Measurements from ENCODE around the gene UROC1. TPM values are rescaled to one million over a fixed set of nuclear protein-coding genes. Genes with fewer than 3 reads are reported as not detected.

Gene UROC1
- total and polyA plus RNA-seq, 4 donors: 0.01 to 0.21 (median 0.08) TPM

DNA sequence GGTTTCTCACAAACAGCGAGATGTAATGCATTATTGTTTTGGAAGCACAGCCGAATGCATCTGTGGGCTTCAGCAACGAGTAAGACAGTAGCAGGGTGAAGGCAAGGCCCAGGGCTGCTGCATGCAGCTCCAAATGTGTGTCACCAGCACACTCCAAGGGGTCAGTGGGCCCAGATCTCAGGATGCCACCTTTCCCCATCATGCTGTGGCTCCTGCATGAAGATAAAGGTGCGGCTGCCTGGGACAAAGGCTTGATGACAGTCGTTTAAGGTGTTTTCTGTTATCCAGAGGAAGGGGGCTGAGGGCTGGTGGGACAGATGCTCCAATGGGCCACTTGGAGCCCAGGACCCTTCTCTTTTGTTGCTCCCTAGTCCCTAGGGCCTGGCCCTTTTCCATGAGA lies 28.0 kb upstream of the UROC1 start:
- ATAC-seq (ENCODE audit: insufficient read depth, low FRiP score) (no peak), DNase-seq (no peak)
- no peak overlapping the region for H3K27ac ChIP-seq (ENCODE audit: low read depth in 1 of 2, low read length in 1 of 2)
- peaks cover 0 to 5% (median 0%) of the 10 kb centered on the region in 5 donors for H3K4me1 ChIP-seq (ENCODE audit: control insufficient read depth in 5 of 5, insufficient read depth in 5 of 5, low read length in 5 of 5)
- H3K9ac ChIP-seq (ENCODE audit: insufficient read depth in 1 of 2, low read length in 2 of 2): no peak overlapping the region
- TF ChIP-seq, protein P1, sequence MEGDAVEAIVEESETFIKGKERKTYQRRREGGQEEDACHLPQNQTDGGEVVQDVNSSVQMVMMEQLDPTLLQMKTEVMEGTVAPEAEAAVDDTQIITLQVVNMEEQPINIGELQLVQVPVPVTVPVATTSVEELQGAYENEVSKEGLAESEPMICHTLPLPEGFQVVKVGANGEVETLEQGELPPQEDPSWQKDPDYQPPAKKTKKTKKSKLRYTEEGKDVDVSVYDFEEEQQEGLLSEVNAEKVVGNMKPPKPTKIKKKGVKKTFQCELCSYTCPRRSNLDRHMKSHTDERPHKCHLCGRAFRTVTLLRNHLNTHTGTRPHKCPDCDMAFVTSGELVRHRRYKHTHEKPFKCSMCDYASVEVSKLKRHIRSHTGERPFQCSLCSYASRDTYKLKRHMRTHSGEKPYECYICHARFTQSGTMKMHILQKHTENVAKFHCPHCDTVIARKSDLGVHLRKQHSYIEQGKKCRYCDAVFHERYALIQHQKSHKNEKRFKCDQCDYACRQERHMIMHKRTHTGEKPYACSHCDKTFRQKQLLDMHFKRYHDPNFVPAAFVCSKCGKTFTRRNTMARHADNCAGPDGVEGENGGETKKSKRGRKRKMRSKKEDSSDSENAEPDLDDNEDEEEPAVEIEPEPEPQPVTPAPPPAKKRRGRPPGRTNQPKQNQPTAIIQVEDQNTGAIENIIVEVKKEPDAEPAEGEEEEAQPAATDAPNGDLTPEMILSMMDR (IDR thresholded peaks at IDR 0.05; ENCODE audit: control extremely low read depth, extremely low read depth): no peak
- peaks cover 7 to 23% (median 7%) of the 10 kb centered on the region in 3 donors for H3K27me3 ChIP-seq (ENCODE audit: control insufficient read depth in 3 of 3, insufficient read depth in 3 of 3, low read length in 2 of 3)
- peaks cover 0 to 1% (median 0%) of the 10 kb centered on the region in 4 donors for H3K9me3 ChIP-seq (ENCODE audit: control insufficient read depth in 4 of 4, insufficient read depth in 3 of 4, low read length in 3 of 4)
- WGBS, 2 donors: 80 to 88% methylated on average over 5 of the region's 5 CpGs
- no peaks in the 10 kb centered on the region for H3K36me3 ChIP-seq (ENCODE audit: control insufficient read depth in 4 of 4, insufficient read depth in 4 of 4, low read length in 4 of 4)
- H3K4me3 ChIP-seq: no peak overlapping the region

- TF ChIP-seq, protein P1 (IDR thresholded peaks at IDR 0.05; ENCODE audit: control extremely low read depth, extremely low read depth): no peak
- ATAC-seq (ENCODE audit: insufficient read depth, low FRiP score): no peak
- WGBS, 2 donors: 68 to 77% methylated on average over 7 of the region's 7 CpGs
- Histone ChIP-seq H3K27ac (ENCODE audit: low read depth in 1 of 2, low read length in 1 of 2) (no peak overlapping the region), H3K27me3 (ENCODE audit: control insufficient read depth in 3 of 3, insufficient read depth in 3 of 3, low read length in 2 of 3) (peaks cover 7 to 31% (median 8%) of the 10 kb centered on the region in 3 donors), H3K4me1 (ENCODE audit: control insufficient read depth in 5 of 5, insufficient read depth in 5 of 5, low read length in 5 of 5) (peaks cover 0 to 5% (median 0%) of the 10 kb centered on the region in 5 donors), H3K36me3 (ENCODE audit: control insufficient read depth in 4 of 4, insufficient read depth in 4 of 4, low read length in 4 of 4) (no peaks in the 10 kb centered on the region), H3K4me3 (no peak overlapping the region), H3K9me3 (ENCODE audit: control insufficient read depth in 4 of 4, insufficient read depth in 3 of 4, low read length in 3 of 4) (peaks cover 0 to 1% (median 0%) of the 10 kb centered on the region in 4 donors), H3K9ac (ENCODE audit: insufficient read depth in 1 of 2, low read length in 2 of 2) (no peak overlapping the region)
- peak in 1 of 3 donors; percentile 3 for DNase-seq
These were observed 27.2 kb upstream of the UROC1 start for GRCh38 chr3:126544596-126545281.

- Histone ChIP-seq H3K4me3 (no peak overlapping the region), H3K9ac (ENCODE audit: insufficient read depth in 1 of 2, low read length in 2 of 2) (no peak overlapping the region), H3K27me3 (ENCODE audit: control insufficient read depth in 3 of 3, insufficient read depth in 3 of 3, low read length in 2 of 3) (peaks cover 7 to 32% (median 10%) of the 10 kb centered on the region in 3 donors), H3K36me3 (ENCODE audit: control insufficient read depth in 4 of 4, insufficient read depth in 4 of 4, low read length in 4 of 4) (no peaks in the 10 kb centered on the region), H3K9me3 (ENCODE audit: control insufficient read depth in 4 of 4, insufficient read depth in 3 of 4, low read length in 3 of 4) (peaks cover 0 to 1% (median 0%) of the 10 kb centered on the region in 4 donors), H3K4me1 (ENCODE audit: control insufficient read depth in 5 of 5, insufficient read depth in 5 of 5, low read length in 5 of 5) (peaks cover 0 to 5% (median 0%) of the 10 kb centered on the region in 5 donors), H3K27ac (ENCODE audit: low read depth in 1 of 2, low read length in 1 of 2) (no peak overlapping the region)
- ATAC-seq (ENCODE audit: insufficient read depth, low FRiP score): no peak
- TF ChIP-seq, protein P1 (IDR thresholded peaks at IDR 0.05; ENCODE audit: control extremely low read depth, extremely low read depth): no peak
- peak in 1 of 3 donors; percentile 5 for DNase-seq
- 79 to 83% methylated on average over 2 of the region's 2 CpGs for WGBS, 2 donors
These were observed 26.0 kb upstream of the UROC1 start for GRCh38 chr3:126543457-126544061.
